ENCODE data around the gene KCP. TPM values are rescaled to one million over a fixed set of nuclear protein-coding genes. Genes with fewer than 3 reads are reported as not detected.

KCP gene
- total and polyA plus RNA-seq, 2 experiments from 2014 or later, result 0.76 to 1.1 TPM

GRCh38 chr7:128882134-128882533, 28.4 kb downstream of the KCP start:
- H3K4me1 Mint-ChIP-seq, result no peaks in the 10 kb centered on the region; the same call in 1 of the 3 replicates
- Histone ChIP-seq H3K36me3 (ENCODE audit: insufficient read depth) (no peaks in the 10 kb centered on the region), H3K27ac (ENCODE audit: low read depth) (no peak overlapping the region), H3F3A (replicated peaks; ENCODE audit: low read depth) (no peaks in the 10 kb centered on the region), H4K20me1 (replicated peaks; ENCODE audit: insufficient read depth) (no peaks in the 10 kb centered on the region), H3K79me2 (replicated peaks; ENCODE audit: insufficient read depth) (no peaks in the 10 kb centered on the region), H3K4me1 (ENCODE audit: insufficient read depth) (peaks cover 4% of the 10 kb centered on the region; the same call in 1 of the 2 replicates), H3K4me2 (no peak overlapping the region), H3K27me3 (ENCODE audit: insufficient read depth) (no peaks in the 10 kb centered on the region), H3K4me3 (no peak overlapping the region), H2AFZ (no peak overlapping the region), H3K9me2 (ENCODE audit: insufficient read depth) (no peaks in the 10 kb centered on the region)
- peaks cover 30% of the 10 kb centered on the region for H3K27me3 Mint-ChIP-seq (ENCODE audit: insufficient read depth, low read depth, poor library complexity)
- H3K27ac Mint-ChIP-seq, result no peak overlapping the region
- H3K9me3 Mint-ChIP-seq, result peaks cover 3% of the 10 kb centered on the region; the same call in 1 of the 3 replicates
- ATAC-seq (no peak), DNase-seq (ENCODE audit: low spot score) (no peak)
- no peaks in the 10 kb centered on the region for H3K36me3 Mint-ChIP-seq (ENCODE audit: low read depth)
- TF ChIP-seq EZH2phosphoT487 (IDR thresholded peaks at IDR 0.05; ENCODE audit: unreplicated experiment) (no peak), CTCF (conservative IDR thresholded peaks at IDR 0.05; ENCODE audit: low read depth in 2 of 2) (no peak), ETS1 (IDR thresholded peaks at IDR 0.05) (no peak), REST (IDR thresholded peaks at IDR 0.05; ENCODE audit: unreplicated experiment) (no peak), ZNF331 (CRISPR knock-in tag; IDR thresholded peaks at IDR 0.05; ENCODE audit: low read depth) (no peak), POLR2AphosphoS5 (IDR thresholded peaks at IDR 0.05; ENCODE audit: low read depth) (no peak), STAT1 (IDR thresholded peaks at IDR 0.05; ENCODE audit: unreplicated experiment) (no peak)
- no peak overlapping the region for H3K4me3 Mint-ChIP-seq

GRCh38 chr7:128881458-128882125, 28.9 kb downstream of the KCP start:
- no peak overlapping the region for H3K27ac Mint-ChIP-seq
- no peak for ATAC-seq

More at GRCh38 chr7:128881458-128882125, 28.9 kb downstream of the KCP start:
- H3K4me2 ChIP-seq, result no peak overlapping the region
- Mint-ChIP-seq H3K36me3 (ENCODE audit: low read depth) (no peaks in the 10 kb centered on the region), H3K4me3 (no peak overlapping the region), H3K4me1 (no peaks in the 10 kb centered on the region; the same call in 1 of the 3 replicates), H3K27me3 (ENCODE audit: insufficient read depth, low read depth, poor library complexity) (peaks cover 30% of the 10 kb centered on the region), H3K9me3 (peaks cover 3% of the 10 kb centered on the region; the same call in 1 of the 3 replicates)
- no peak overlapping the region for H3K4me3 ChIP-seq
- no peak overlapping the region for H2AFZ ChIP-seq
- no peak for TF ChIP-seq EZH2phosphoT487 (IDR thresholded peaks at IDR 0.05; ENCODE audit: unreplicated experiment)
- TF ChIP-seq POLR2AphosphoS5 (IDR thresholded peaks at IDR 0.05; ENCODE audit: low read depth), result no peak
- TF ChIP-seq CREB1 (CRISPR knock-in tag; IDR thresholded peaks at IDR 0.05; ENCODE audit: low read depth), result no peak
- no peaks in the 10 kb centered on the region for H3K27me3 ChIP-seq (ENCODE audit: insufficient read depth)
- H3F3A ChIP-seq (replicated peaks; ENCODE audit: low read depth), result no peaks in the 10 kb centered on the region
- H3K36me3 ChIP-seq (ENCODE audit: insufficient read depth), result no peaks in the 10 kb centered on the region
- no peak for DNase-seq (ENCODE audit: low spot score)
- no peaks in the 10 kb centered on the region for H4K20me1 ChIP-seq (replicated peaks; ENCODE audit: insufficient read depth)
- no peaks in the 10 kb centered on the region for H3K79me2 ChIP-seq (replicated peaks; ENCODE audit: insufficient read depth)
- no peak overlapping the region for H3K27ac ChIP-seq (ENCODE audit: low read depth)
- H3K4me1 ChIP-seq (ENCODE audit: insufficient read depth), result peaks cover 4% of the 10 kb centered on the region; the same call in 1 of the 2 replicates
- H3K9me2 ChIP-seq (ENCODE audit: insufficient read depth), result no peaks in the 10 kb centered on the region
